Mesendoderm (in vitro differentiated cells): ENCODE data around the gene SLC7A5.

Experiments used
- DNase-seq: peaks from one replicate; pipeline ENCODE4 v3.0.0; 2013
- H2AK5ac ChIP-seq: 2 replicates; pipeline ENCODE4 v1.6.1; 2013; ENCODE audit warnings: low read length, inconsistent platforms
- H2BK120ac ChIP-seq: 2 replicates; pipeline ENCODE4 v1.6.1; 2013; ENCODE audit warnings: low read depth, mild to moderate bottlenecking, low read length, moderate library complexity, mixed read lengths
- H2BK15ac ChIP-seq: replicated peaks from 2 replicates; pipeline ENCODE4 v1.6.1; 2013; ENCODE audit warnings: low read depth, mild to moderate bottlenecking, moderate library complexity
- H2BK5ac ChIP-seq: 2 replicates; pipeline ENCODE4 v1.6.1; 2013; ENCODE audit warnings: low read length, inconsistent platforms
- H3K18ac ChIP-seq: 2 replicates; pipeline ENCODE4 v1.6.1; 2013; ENCODE audit warnings: mild to moderate bottlenecking, low read length, mixed read lengths
- H3K23ac ChIP-seq: one replicate; pipeline ENCODE4 v1.6.1; 2013; ENCODE audit warnings: low read length
- H3K27ac ChIP-seq: 2 replicates; pipeline ENCODE4 v1.5.1; 2013; ENCODE audit warnings: low read depth, mild to moderate bottlenecking, inconsistent platforms, low read length, moderate library complexity
- H3K27me3 ChIP-seq: 2 replicates; pipeline ENCODE4 v1.6.1; 2013; ENCODE audit warnings: low read length, control low read depth, mild to moderate bottlenecking, inconsistent platforms; ENCODE audit not compliant: insufficient read depth, poor library complexity
- H3K36me3 ChIP-seq: 2 replicates; pipeline ENCODE4 v1.6.1; 2013; ENCODE audit warnings: low read length, inconsistent platforms; ENCODE audit not compliant: control insufficient read depth, insufficient read depth
- H3K4ac ChIP-seq: one replicate; pipeline ENCODE4 v1.6.1; 2013; ENCODE audit warnings: low read depth, mild to moderate bottlenecking, low read length, moderate library complexity
- H3K4me1 ChIP-seq: 2 replicates; pipeline ENCODE4 v1.6.1; 2013; ENCODE audit warnings: low read depth, low read length, inconsistent platforms; ENCODE audit not compliant: control insufficient read depth
- H3K4me2 ChIP-seq: 2 replicates; pipeline ENCODE4 v1.6.1; 2013; ENCODE audit warnings: low read length
- H3K4me3 ChIP-seq: 2 replicates; pipeline ENCODE4 v1.5.1; 2013; ENCODE audit warnings: mild to moderate bottlenecking, low read length
- H3K56ac ChIP-seq: one replicate; pipeline ENCODE4 v1.6.1; 2013; ENCODE audit warnings: low read length
- H3K79me1 ChIP-seq: 2 replicates; pipeline ENCODE4 v1.6.1; 2013; ENCODE audit warnings: low read length, inconsistent platforms
- H3K79me2 ChIP-seq: 2 replicates; pipeline ENCODE4 v1.6.1; 2013; ENCODE audit warnings: mild to moderate bottlenecking, low read length; ENCODE audit not compliant: control insufficient read depth, insufficient read depth
- H3K9ac ChIP-seq: 2 replicates; pipeline ENCODE4 v1.6.1; 2013; ENCODE audit warnings: low read length, inconsistent platforms
- H4K5ac ChIP-seq: one replicate; pipeline ENCODE4 v1.6.1; 2013; ENCODE audit warnings: low read length
- H4K8ac ChIP-seq: one replicate; pipeline ENCODE4 v1.6.1; 2013; ENCODE audit warnings: low read depth, mild to moderate bottlenecking, control low read depth, low read length, moderate library complexity
- WGBS: extraction: QIAGEN DNeasy Blood & Tissue Kit; methylation state at CpG from one replicate; pipeline ENCODE4 v1.1.7; 2013; ENCODE audit warnings: low lambda C conversion rate, missing lambda C conversion rate; ENCODE audit not compliant: insufficient coverage; ENCODE audit errors: extremely low coverage; 5-methylcytosine and 5-hydroxymethylcytosine counted together
- small RNA-seq: library from polyadenylated mRNA; stranded (forward); fragments of <200 nt; extraction: miRNeasy Mini kit (QIAGEN cat#:217004); gene quantifications from one replicate; pipeline ENCODE3, GENCODE V24; 2013; ENCODE audit not compliant: insufficient read depth

The SLC7A5 gene

GRCh38 chr16:87784812-87785211, 84.5 kb downstream of the SLC7A5 start:
- WGBS: no CpG with 5 or more reads among the region's 10 CpGs
- H3K27ac ChIP-seq: no peak overlapping the region
- DNase-seq: peak; percentile 79

GRCh38 chr16:87782033-87782432, 87.3 kb downstream of the SLC7A5 start:
- Histone ChIP-seq H2BK15ac (no peak overlapping the region), H2BK120ac (no peak overlapping the region), H3K4me1 (no peaks in the 10 kb centered on the region), H3K27ac (no peak overlapping the region), H3K9ac (no peak overlapping the region), H3K36me3 (no peaks in the 10 kb centered on the region), H3K23ac (no peak overlapping the region), H3K56ac (no peak overlapping the region), H3K27me3 (no peaks in the 10 kb centered on the region), H3K79me2 (no peaks in the 10 kb centered on the region), H4K8ac (no peak overlapping the region), H4K5ac (no peak overlapping the region), H3K79me1 (no peaks in the 10 kb centered on the region), H2BK5ac (no peak overlapping the region), H3K4me2 (no peak overlapping the region), H3K18ac (no peak overlapping the region), H3K4me3 (no peak overlapping the region), H3K4ac (no peak overlapping the region), H2AK5ac (no peak overlapping the region)
- no CpG with 5 or more reads among the region's 4 CpGs for WGBS
- no peak for DNase-seq

More at GRCh38 chr16:87784812-87785211, 84.5 kb downstream of the SLC7A5 start:
- no peak overlapping the region for H3K4me2 ChIP-seq
- H3K79me2 ChIP-seq: no peaks in the 10 kb centered on the region
- H4K8ac ChIP-seq: no peak overlapping the region
- no peak overlapping the region for H3K4ac ChIP-seq
- H3K56ac ChIP-seq: no peak overlapping the region
- H3K4me3 ChIP-seq: no peak overlapping the region
- no peak overlapping the region for H3K23ac ChIP-seq
- H2BK5ac ChIP-seq: no peak overlapping the region
- H3K4me1 ChIP-seq: no peaks in the 10 kb centered on the region
- H4K5ac ChIP-seq: no peak overlapping the region
- no peak overlapping the region for H2BK15ac ChIP-seq
- no peaks in the 10 kb centered on the region for H3K27me3 ChIP-seq
- H3K9ac ChIP-seq: no peak overlapping the region
- H2BK120ac ChIP-seq: no peak overlapping the region
- no peaks in the 10 kb centered on the region for H3K79me1 ChIP-seq
- no peak overlapping the region for H2AK5ac ChIP-seq
- H3K36me3 ChIP-seq: no peaks in the 10 kb centered on the region
- H3K18ac ChIP-seq: no peak overlapping the region

GRCh38 chr16:87780385-87780989, 88.8 kb downstream of the SLC7A5 start:
- no peak overlapping the region for H3K27ac ChIP-seq
- no peaks in the 10 kb centered on the region for H3K79me1 ChIP-seq
- no peak overlapping the region for H3K4me2 ChIP-seq
- no peaks in the 10 kb centered on the region for H3K36me3 ChIP-seq
- H3K27me3 ChIP-seq: no peaks in the 10 kb centered on the region
- H3K9ac ChIP-seq: no peak overlapping the region
- no peaks in the 10 kb centered on the region for H3K4me1 ChIP-seq
- H2BK120ac ChIP-seq: peak overlapping the region; percentile 16
- H3K23ac ChIP-seq: no peak overlapping the region
- H4K8ac ChIP-seq: no peak overlapping the region
- H3K4me3 ChIP-seq: no peak overlapping the region
- H3K56ac ChIP-seq: peak overlapping the region; percentile 35
- H4K5ac ChIP-seq: no peak overlapping the region
- no peaks in the 10 kb centered on the region for H3K79me2 ChIP-seq
- peak overlapping the region; percentile 92 for H3K4ac ChIP-seq
- peak overlapping the region; percentile 91 for H3K18ac ChIP-seq
- DNase-seq: no peak
- H2AK5ac ChIP-seq: no peak overlapping the region
- no peak overlapping the region for H2BK15ac ChIP-seq
- no peak overlapping the region for H2BK5ac ChIP-seq
- WGBS: no CpG with 5 or more reads among the region's 10 CpGs

Small RNAs within 50 kb of the gene (small RNA-seq; reads per million reads assigned to genes)
- gene MIR6775: 9.3 reads per million, percentile 85 among the genes with 10 or more reads in this experiment
